Prostate gland (tissue), 2 donors: ENCODE results near the gene SLC44A3.

ENCODE experiments used
- POLR2A ChIP-seq: fragments of 450-650 bp; IDR thresholded peaks from one replicate; pipeline ENCODE4 v1.6.1; 2016; ENCODE audit warnings: antibody characterized with exemption, mild to moderate bottlenecking
- POLR2AphosphoS5 ChIP-seq: sonication (generic); formaldehyde crosslinking; IDR thresholded peaks from one replicate; pipeline ENCODE4 v1.6.1; 2017; ENCODE audit warnings: antibody characterized with exemption
- TF ChIP-seq, protein P1 (sequence below), 4 experiments: fragments of 200-600 bp in 2 of 4; fragments of 450-650 bp in 2 of 4; sonication (generic) in 2 of 4; IDR thresholded peaks; 1 replicate in 3 of 4; 2 replicates in 1 of 4; pipeline ENCODE4 v1.5.1; 2016 to 2019; ENCODE audit warnings: antibody characterized with exemption in 4 of 4, mild to moderate bottlenecking in 2 of 4, moderate library complexity in 2 of 4

DNA sequence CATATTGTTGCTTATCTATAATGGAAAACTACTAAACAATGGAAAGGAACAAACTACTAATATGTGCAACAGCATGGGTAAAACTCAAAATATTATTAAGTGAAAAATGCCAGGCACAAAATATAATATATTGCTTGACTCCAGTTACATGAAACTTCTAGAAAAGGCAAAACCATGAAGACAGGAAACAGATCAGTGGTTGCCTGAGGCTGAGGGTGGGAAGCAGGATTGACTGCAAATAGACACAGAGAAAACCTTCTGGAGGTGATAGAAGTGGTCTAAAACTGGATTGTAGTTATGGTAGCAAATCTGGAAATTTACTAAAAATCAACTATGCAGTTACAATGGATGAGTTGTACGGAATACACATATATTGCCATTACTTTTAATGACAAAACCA, 29.5 kb upstream of the SLC44A3 start:
- TF ChIP-seq, protein P1, sequence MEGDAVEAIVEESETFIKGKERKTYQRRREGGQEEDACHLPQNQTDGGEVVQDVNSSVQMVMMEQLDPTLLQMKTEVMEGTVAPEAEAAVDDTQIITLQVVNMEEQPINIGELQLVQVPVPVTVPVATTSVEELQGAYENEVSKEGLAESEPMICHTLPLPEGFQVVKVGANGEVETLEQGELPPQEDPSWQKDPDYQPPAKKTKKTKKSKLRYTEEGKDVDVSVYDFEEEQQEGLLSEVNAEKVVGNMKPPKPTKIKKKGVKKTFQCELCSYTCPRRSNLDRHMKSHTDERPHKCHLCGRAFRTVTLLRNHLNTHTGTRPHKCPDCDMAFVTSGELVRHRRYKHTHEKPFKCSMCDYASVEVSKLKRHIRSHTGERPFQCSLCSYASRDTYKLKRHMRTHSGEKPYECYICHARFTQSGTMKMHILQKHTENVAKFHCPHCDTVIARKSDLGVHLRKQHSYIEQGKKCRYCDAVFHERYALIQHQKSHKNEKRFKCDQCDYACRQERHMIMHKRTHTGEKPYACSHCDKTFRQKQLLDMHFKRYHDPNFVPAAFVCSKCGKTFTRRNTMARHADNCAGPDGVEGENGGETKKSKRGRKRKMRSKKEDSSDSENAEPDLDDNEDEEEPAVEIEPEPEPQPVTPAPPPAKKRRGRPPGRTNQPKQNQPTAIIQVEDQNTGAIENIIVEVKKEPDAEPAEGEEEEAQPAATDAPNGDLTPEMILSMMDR (IDR thresholded peaks at IDR 0.05): no peak
- TF ChIP-seq POLR2AphosphoS5: no peak
- TF ChIP-seq POLR2A: no peak
